Esophagus squamous epithelium (tissue), 4 donors: Measurements from ENCODE around the gene DDAH2.

ENCODE experiments used
- POLR2A ChIP-seq, 4 donors: fragments of 450-650 bp; IDR thresholded peaks; one replicate each; pipeline ENCODE4 v1.6.1; 2017; ENCODE audit warnings: antibody characterized with exemption in 4 of 4, mild to moderate bottlenecking in 4 of 4, moderate library complexity in 3 of 4
- TF ChIP-seq, protein P1 (sequence below), 6 experiments: fragments of 450-650 bp in 4 of 6; fragments of 200-600 bp in 2 of 6; sonication (generic) in 2 of 6; IDR thresholded peaks; one replicate each; pipeline ENCODE4 v1.5.1; 2016 to 2019; ENCODE audit warnings: antibody characterized with exemption in 6 of 6, mild to moderate bottlenecking in 4 of 6, moderate library complexity in 4 of 6

GRCh38 chr6:31765559-31765909, 36.4 kb upstream of the DDAH2 start:
- no peak for TF ChIP-seq POLR2A (IDR thresholded peaks at IDR 0.05)
- TF ChIP-seq, protein P1, sequence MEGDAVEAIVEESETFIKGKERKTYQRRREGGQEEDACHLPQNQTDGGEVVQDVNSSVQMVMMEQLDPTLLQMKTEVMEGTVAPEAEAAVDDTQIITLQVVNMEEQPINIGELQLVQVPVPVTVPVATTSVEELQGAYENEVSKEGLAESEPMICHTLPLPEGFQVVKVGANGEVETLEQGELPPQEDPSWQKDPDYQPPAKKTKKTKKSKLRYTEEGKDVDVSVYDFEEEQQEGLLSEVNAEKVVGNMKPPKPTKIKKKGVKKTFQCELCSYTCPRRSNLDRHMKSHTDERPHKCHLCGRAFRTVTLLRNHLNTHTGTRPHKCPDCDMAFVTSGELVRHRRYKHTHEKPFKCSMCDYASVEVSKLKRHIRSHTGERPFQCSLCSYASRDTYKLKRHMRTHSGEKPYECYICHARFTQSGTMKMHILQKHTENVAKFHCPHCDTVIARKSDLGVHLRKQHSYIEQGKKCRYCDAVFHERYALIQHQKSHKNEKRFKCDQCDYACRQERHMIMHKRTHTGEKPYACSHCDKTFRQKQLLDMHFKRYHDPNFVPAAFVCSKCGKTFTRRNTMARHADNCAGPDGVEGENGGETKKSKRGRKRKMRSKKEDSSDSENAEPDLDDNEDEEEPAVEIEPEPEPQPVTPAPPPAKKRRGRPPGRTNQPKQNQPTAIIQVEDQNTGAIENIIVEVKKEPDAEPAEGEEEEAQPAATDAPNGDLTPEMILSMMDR (IDR thresholded peaks at IDR 0.05), result no peak
